CD4-positive, alpha-beta T cell treated with Interleukin-10 for 1 hour (primary cell): ENCODE results near the gene BACE2.
"Not testable (repeated sequence)": the region's sequence is repeated elsewhere in the genome, so short reads cannot be mapped to it uniquely, and the experiment has no call there.

Experiments used
- DNase-seq: peaks from one replicate; pipeline ENCODE4 v3.0.0-alpha.2; 2020

Gene BACE2

GRCh38 chr21:41243107-41243506, 75.1 kb downstream of the BACE2 start:
- DNase-seq = no peak

GRCh38 chr21:41244266-41244880, 76.4 kb downstream of the BACE2 start:
- not testable (repeated sequence) for DNase-seq

GRCh38 chr21:41245509-41246135, 77.7 kb downstream of the BACE2 start:
- DNase-seq = no peak

- no peak for DNase-seq
Observed at GRCh38 chr21:41246808-41247207, 78.8 kb downstream of the BACE2 start.

GRCh38 chr21:41247561-41248545, 79.9 kb downstream of the BACE2 start:
- DNase-seq = no peak

- DNase-seq = no peak
Observed at GRCh38 chr21:41249476-41249875, 81.5 kb downstream of the BACE2 start.

- no peak for DNase-seq
Observed at GRCh38 chr21:41250519-41250918, 82.6 kb downstream of the BACE2 start.

GRCh38 chr21:41251961-41252642, 84.1 kb downstream of the BACE2 start:
- no peak for DNase-seq

GRCh38 chr21:41254090-41254700, 86.2 kb downstream of the BACE2 start:
- no peak for DNase-seq

- DNase-seq = no peak
Observed at GRCh38 chr21:41255190-41255589, 87.2 kb downstream of the BACE2 start.

- DNase-seq = not testable (repeated sequence)
Observed at GRCh38 chr21:41256231-41256630, 88.3 kb downstream of the BACE2 start.

GRCh38 chr21:41256771-41257702, 89.1 kb downstream of the BACE2 start:
- DNase-seq = no peak

GRCh38 chr21:41258617-41259016, 90.7 kb downstream of the BACE2 start:
- no peak for DNase-seq

- no peak for DNase-seq
Observed at GRCh38 chr21:41260428-41260827, 92.5 kb downstream of the BACE2 start.

- DNase-seq = no peak
Observed at GRCh38 chr21:41267346-41267745, 99.4 kb downstream of the BACE2 start.

- no peak for DNase-seq
Observed at GRCh38 chr21:41269535-41269934, 101.6 kb downstream of the BACE2 start.

GRCh38 chr21:41277196-41277595, 109.2 kb downstream of the BACE2 start:
- DNase-seq = no peak

- no peak for DNase-seq
Observed at GRCh38 chr21:41277846-41278245, 109.9 kb downstream of the BACE2 start.

GRCh38 chr21:41280115-41280919, 112.4 kb downstream of the BACE2 start:
- DNase-seq = no peak

- no peak for DNase-seq
Observed at GRCh38 chr21:41282412-41282811, 114.5 kb downstream of the BACE2 start.
